NCI-H2227 treated with DMSO at 0.1 percent for 48 hours (cell line): ENCODE data around the gene AADACL3.

Source experiments
- DNase-seq: peaks from one replicate; lab custom pipeline; 2025; lab: John Stamatoyannopoulos, UW

The AADACL3 gene

GRCh38 chr1:12769031-12769430 is 53.1 kb downstream of the AADACL3 start:
- no peak for DNase-seq

- no peak for DNase-seq
These were observed 54.1 kb downstream of the AADACL3 start for GRCh38 chr1:12769976-12770505.

GRCh38 chr1:12770620-12771019 is 54.7 kb downstream of the AADACL3 start:
- no peak for DNase-seq

- no peak for DNase-seq
These were observed 55.3 kb downstream of the AADACL3 start for GRCh38 chr1:12771186-12771585.

GRCh38 chr1:12772520-12772919 is 56.6 kb downstream of the AADACL3 start:
- DNase-seq: no peak

- DNase-seq: no peak
These were observed 57.5 kb downstream of the AADACL3 start, which contains the start of gene PRAMEF12 for GRCh38 chr1:12773438-12773837. Gene PRAMEF12, plus strand, starts transcription at chr1:12773738. Its CDS starts 1,130 bp downstream, at chr1:12774868.

- DNase-seq: no peak
These were observed 59.0 kb downstream of the AADACL3 start for GRCh38 chr1:12774801-12775345.

- no peak for DNase-seq
These were observed 59.5 kb downstream of the AADACL3 start for GRCh38 chr1:12775443-12775842.

- no peak for DNase-seq
These were observed 61.1 kb downstream of the AADACL3 start for GRCh38 chr1:12776801-12777557.
